Activated T-helper 1 cell treated with anti-CD3 and anti-CD28 coated beads, Interleukin-12 subunit alpha, Interleukin-12 subunit beta, Interleukin-2, Interleukin-4 antibody, amounts not matched to agents 30 ng/mL and 10 ng/mL and 1 ng/mL, durations not matched to agents 14 hours and 24 hours and 36 hours (primary cell): ENCODE data around the gene CDC45. TPM values are rescaled to one million over a fixed set of nuclear protein-coding genes. Genes with fewer than 3 reads are reported as not detected.
"Not testable (repeated sequence)": the region's sequence is repeated elsewhere in the genome, so short reads cannot be mapped to it uniquely, and the experiment has no call there.

ENCODE experiments used
- DNase-seq: peaks from one replicate; pipeline ENCODE4 v3.0.0; 2021; ENCODE audit warnings: low spot score
- H3K27ac Mint-ChIP-seq: one replicate; pipeline ENCODE4 v1.8.0; 2021; ENCODE audit warnings: mild to moderate bottlenecking, mixed read lengths
- H3K27me3 Mint-ChIP-seq: one replicate; pipeline ENCODE4 v1.8.0; 2022; ENCODE audit warnings: mild to moderate bottlenecking, moderate library complexity, mixed read lengths; ENCODE audit not compliant: insufficient read depth
- H3K36me3 Mint-ChIP-seq: one replicate; pipeline ENCODE4 v1.8.0; 2021; ENCODE audit warnings: low read depth, mixed read lengths
- H3K4me1 Mint-ChIP-seq: one replicate; pipeline ENCODE4 v1.8.0; 2021; ENCODE audit warnings: low read depth, mixed read lengths
- H3K4me3 Mint-ChIP-seq: one replicate; pipeline ENCODE4 v1.8.0; 2021; ENCODE audit warnings: mild to moderate bottlenecking, moderate library complexity, mixed read lengths
- H3K9me3 Mint-ChIP-seq: one replicate; pipeline ENCODE4 v1.8.0; 2021; ENCODE audit warnings: mixed read lengths
- intact Hi-C: fragments of 100-400 bp; cut with micrococcal nuclease; formaldehyde crosslinking; loops from one replicate; pipeline ENCODE4 v1.15.1; 2024
- total RNA-seq: library from RNA; stranded (reverse); gene quantifications from 2 replicates; pipeline ENCODE4 v1.2.3, GENCODE V29; 2022

CDC45 gene
- total RNA-seq, 1 donor from 2014 or later, result 104 TPM

DNA sequence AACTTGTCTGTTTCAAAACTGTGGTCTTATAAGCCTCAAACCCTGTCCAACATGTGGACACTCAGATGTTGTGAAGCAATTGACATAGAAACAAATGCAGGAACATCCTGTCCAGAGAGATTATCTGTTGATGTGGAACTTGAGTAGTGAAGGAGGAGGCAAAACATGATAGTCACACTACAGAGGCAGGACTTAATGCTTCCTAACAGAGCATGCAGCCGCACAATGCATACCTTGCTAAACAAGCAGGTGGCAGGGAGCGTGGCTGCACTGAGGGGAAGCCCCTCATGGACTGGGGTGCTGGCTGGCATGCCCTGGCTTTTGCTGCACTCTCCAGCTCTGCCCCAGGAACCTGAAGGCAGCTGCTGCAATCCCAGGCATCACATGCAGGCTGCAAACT lies 37.6 kb upstream of the CDC45 start:
- Mint-ChIP-seq H3K36me3 (peaks cover 29% of the 10 kb centered on the region), H3K4me1 (peaks cover 28% of the 10 kb centered on the region), H3K4me3 (no peak overlapping the region), H3K27ac (no peak overlapping the region), H3K27me3 (no peaks in the 10 kb centered on the region), H3K9me3 (no peaks in the 10 kb centered on the region)
- intact Hi-C loops, result loop anchor here (10.0 kb wide), 1 partner anchor 413 kb away; the partner anchor contains the start of genes GNB1L and RTL10
- no peak for DNase-seq

DNA sequence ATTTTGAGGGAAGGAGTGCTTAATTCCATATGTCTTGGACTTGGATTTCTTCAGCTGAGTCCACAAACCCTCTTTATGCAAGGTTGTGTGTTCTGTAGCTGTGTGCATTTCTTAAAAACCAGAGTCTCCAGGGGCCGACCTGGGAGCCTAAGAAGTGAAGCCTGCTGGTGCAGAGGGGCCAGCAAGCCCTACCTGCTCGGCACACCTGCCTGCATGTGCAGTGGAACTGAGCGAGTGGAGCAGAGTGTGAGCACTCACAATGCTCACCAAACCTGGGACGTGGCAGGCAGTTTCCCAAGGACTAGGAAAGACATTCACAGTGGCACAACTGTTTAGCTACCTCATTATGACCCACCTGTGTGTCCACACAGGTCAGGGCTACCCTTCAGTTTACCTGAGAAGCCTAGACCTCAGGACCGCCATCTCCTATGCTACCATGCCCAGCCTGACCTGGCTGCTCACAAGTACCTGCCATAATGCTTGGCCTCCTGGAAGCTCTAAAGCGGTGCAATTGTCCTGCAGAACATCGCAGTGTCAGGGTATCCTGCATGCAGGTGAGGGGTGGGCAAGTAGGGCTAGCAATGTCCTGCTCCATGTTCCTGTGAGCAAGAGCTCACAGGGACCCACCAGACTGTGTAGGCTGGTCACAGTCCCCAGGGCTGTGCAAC lies 36.0 kb upstream of the CDC45 start:
- Mint-ChIP-seq H3K4me1 (peaks cover 37% of the 10 kb centered on the region), H3K9me3 (no peaks in the 10 kb centered on the region), H3K27ac (no peak overlapping the region), H3K36me3 (peaks cover 27% of the 10 kb centered on the region), H3K4me3 (no peak overlapping the region), H3K27me3 (no peaks in the 10 kb centered on the region)
- no peak for DNase-seq
- intact Hi-C loops, result loop anchor here (10.0 kb wide), 1 partner anchor 411 kb away; the partner anchor contains the start of genes GNB1L and RTL10

DNA sequence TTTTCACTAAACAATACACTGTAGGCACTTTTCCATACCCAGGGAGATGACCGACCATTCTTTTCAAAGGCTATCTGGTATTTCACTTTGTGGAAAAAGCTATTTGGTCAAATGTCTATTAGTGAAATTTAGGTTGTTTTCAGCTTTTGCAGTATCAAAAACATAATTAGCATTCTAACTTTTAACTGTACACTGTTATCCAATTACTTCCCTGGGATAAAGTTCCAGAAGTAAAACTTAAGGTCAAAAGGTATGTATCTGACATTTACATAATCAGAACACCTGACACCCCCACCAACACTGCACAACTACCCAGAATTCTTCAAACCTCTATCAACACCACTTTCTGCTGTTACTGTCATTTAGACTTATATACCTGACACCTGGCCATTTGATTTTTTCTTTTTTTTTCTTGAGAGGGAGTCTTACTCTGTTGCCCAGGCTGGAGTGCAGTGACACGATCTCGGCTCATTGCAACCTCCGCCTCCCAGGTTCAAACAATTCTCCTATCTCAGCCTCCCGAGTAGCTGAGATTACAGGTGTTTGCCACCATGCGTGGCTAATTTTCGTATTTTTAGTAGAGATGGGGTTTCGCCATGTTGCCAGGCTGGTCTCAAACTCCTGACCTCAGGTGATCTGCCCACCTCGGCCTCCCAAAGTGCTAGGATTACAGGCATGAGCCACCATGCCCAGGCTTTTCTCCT lies 34.3 kb upstream of the CDC45 start:
- not testable (repeated sequence) for H3K27ac Mint-ChIP-seq

DNA sequence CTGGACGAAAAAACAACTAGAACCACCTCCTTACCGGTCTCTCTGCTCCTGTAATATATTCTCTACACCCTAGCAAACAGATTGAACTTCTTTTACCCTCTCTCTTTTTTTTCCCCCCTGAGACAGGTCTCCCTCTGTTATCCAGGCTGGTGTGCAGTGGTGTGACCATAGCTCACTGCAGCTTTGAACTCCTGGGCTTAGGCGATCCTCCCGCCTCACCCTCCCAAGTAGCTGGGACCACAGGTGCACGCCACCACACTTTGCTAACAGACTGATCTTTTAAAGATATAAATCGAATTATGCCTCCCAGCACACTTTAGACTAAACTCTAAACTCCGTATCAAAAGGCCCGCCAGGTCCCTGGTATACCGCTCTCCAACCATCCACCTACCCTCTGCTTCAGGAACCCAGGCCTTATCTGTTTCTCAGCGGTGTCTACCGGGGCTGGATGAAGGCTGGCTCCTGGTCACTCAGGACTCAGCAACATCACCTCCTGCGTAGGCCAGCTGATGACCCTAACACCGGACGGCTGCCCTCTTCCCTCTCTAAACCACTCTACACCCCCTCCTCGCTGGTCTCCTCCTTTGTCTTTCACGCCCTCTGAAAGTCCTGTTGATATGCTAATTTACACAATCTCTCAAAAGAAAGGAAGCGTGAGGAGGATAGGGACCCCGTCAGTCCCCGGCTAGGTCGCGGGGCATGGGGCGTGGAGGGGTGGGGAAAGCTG lies 33.0 kb upstream of the CDC45 start:
- intact Hi-C loops, result loop anchor here (1.0 to 10.0 kb wide), 5 partner anchors 14 to 408 kb away; partner anchors contain the start of genes CDC45, GNB1L, MRPL40 and RTL10
- Mint-ChIP-seq H3K9me3 (no peaks in the 10 kb centered on the region), H3K36me3 (peaks cover 30% of the 10 kb centered on the region), H3K4me1 (peaks cover 46% of the 10 kb centered on the region), H3K27me3 (no peaks in the 10 kb centered on the region), H3K4me3 (peak overlapping the region; percentile 95), H3K27ac (peak overlapping the region; percentile 89)
- no peak for DNase-seq

More for the DNA sequence above, 34.3 kb upstream of the CDC45 start:
- not testable (repeated sequence) for DNase-seq, H3K9me3 Mint-ChIP-seq, H3K27me3 Mint-ChIP-seq
- Mint-ChIP-seq H3K36me3 (peaks cover 27% of the 10 kb centered on the region), H3K4me1 (peaks cover 46% of the 10 kb centered on the region), H3K4me3 (peak overlapping the region; percentile 56)
- intact Hi-C loops, result loop anchor here (5.0 to 10.0 kb wide), 2 partner anchors 268 to 409 kb away; partner anchors contain the start of genes GNB1L, RTL10 and SLC25A1

DNA sequence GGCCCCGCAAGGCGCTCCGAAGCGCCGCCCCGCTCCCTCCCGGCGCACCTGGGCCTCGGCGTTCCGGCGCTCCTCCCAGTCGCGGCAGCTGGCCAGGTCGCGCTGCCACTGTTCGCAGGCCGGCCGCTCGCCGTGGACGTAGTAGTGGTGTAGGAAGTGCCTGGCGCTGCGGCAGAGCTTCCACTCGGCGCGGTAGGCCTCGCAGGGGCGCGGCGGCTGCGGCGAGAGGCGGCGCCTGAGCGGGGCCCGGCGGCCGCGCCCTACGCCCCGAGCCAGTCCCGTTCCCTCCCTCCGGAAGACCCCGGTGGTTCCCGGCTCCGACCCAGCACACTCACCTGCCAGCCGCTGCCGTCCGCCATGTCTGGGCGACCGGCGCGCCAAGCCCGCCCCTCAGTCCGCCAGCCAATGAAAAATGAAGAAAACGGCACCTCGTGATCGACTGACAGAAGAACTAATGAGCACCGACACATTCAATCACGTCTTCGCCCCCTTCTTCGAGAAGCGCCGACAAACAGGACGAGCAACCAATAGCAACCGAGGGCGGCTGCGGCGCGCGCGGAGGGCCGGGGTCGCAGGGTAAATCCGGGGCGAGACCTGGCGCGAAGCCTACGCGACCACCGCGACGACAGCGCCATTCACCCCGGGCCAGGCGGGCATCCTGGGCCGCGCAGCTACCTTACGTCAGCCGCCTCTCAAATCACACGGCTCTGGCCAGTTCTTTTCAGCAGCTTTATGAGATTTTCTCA lies 32.2 kb upstream of the CDC45 start, which contains the start of gene C22orf39:
C22orf39 (minus strand) TSS at position 382 of the 746 bp plus-strand sequence; CDS start at position 359, 23 bp downstream.
- Mint-ChIP-seq H3K4me1 (peaks cover 46% of the 10 kb centered on the region), H3K27ac (peak within 1 kb of the TSS; percentile 94), H3K36me3 (peaks cover 31% of the 10 kb centered on the region), H3K9me3 (no peaks in the 10 kb centered on the region), H3K27me3 (no peaks in the 10 kb centered on the region), H3K4me3 (peak within 1 kb of the TSS; percentile 95)
- DNase-seq, result peak; percentile 88
- intact Hi-C loops, result loop anchor here (1.0 to 10.0 kb wide), 5 partner anchors 15 to 407 kb away; partner anchors contain the start of genes CDC45, GNB1L, MRPL40 and RTL10

DNA sequence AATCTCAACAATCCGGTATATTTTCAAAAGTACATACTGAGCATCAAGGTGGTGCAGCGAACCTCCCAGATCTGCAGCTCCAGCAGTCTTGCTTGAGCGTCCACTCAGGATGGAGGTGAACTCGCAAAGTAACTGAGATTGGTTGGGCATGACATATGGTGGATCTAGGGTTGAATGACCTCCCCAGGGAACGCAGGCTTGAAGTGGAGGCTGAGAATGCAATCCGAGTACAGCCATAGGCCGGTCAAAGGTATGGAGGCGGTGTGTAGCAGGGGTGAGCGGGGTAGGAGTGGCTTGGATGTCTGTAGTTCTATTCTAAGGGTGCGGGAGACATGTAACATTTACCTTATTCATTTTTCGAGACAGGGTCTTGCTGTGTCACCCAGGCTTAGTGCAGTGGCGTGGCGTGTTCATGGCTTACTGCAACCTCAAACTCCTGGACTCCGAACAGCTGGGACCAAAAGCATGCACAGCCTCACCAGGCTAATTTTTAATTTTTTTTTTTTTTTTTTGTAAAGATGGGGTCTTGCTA lies 31.6 kb upstream of the CDC45 start:
- Mint-ChIP-seq H3K4me1 (peaks cover 46% of the 10 kb centered on the region), H3K27me3 (no peaks in the 10 kb centered on the region), H3K9me3 (no peaks in the 10 kb centered on the region), H3K27ac (peak overlapping the region; percentile 94), H3K4me3 (peak overlapping the region; percentile 95), H3K36me3 (peaks cover 35% of the 10 kb centered on the region)
- no peak for DNase-seq
- intact Hi-C loops, result loop anchor here (5.0 to 10.0 kb wide), 2 partner anchors 271 to 407 kb away; partner anchors contain the start of genes GNB1L, RTL10 and SLC25A1

DNA sequence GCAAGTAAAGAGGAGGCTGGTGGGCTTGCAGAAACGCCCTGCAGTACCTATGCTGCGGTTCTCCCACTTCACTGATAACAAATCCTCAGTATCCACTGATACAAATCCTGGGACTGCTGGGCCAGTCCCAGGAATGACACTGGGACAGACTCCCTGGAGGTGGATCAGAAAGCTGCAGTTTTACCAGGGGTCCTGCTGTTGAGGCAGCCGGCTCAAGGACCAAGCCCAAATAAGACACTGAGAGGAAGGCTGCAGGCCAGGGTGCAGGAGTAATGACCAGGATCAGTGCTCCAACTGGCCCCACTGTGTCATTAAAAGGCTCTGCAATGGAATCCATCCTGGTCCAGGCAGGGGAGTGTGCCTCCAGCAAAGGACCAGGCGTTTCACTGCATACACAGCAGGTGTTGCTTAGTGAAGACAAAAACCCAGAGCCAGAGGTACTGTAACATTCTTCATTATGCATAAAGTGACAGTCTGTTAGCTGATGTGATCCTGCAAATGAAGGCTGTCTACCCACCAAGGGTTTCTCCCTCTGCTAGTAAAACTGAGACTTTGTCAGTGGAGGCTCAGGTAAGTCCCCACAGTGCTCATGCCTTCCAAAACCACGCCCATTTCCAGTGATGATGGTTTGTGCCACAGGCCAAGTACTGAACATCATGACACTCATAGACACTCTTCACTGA lies 30.8 kb upstream of the CDC45 start:
- Mint-ChIP-seq H3K9me3 (no peaks in the 10 kb centered on the region), H3K36me3 (peaks cover 36% of the 10 kb centered on the region), H3K27me3 (no peaks in the 10 kb centered on the region), H3K4me3 (peak overlapping the region; percentile 95), H3K27ac (no peak overlapping the region), H3K4me1 (peaks cover 47% of the 10 kb centered on the region)
- peak; percentile 28 for DNase-seq
- intact Hi-C loops, result loop anchor here (5.0 to 10.0 kb wide), 2 partner anchors 272 to 406 kb away; partner anchors contain the start of genes GNB1L, RTL10 and SLC25A1

DNA sequence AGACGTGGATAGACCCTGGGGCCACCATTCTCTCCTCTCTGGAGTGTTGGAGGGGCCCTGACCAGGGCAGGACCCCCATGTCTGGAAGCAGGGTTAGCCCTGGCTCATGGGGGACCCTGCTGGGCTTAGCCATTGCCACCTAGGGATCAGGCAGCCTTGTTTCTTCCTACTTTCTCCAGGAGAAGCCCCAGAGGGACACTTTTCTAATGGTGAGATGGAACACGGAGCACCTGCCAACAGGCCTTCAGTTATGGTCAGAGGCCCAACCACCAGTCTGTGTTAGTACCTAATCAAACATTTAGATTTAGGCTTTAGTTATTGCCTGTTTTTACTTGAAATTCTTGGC lies 30.3 kb upstream of the CDC45 start:
- H3K27me3 Mint-ChIP-seq, result no peaks in the 10 kb centered on the region
- H3K27ac Mint-ChIP-seq, result no peak overlapping the region
- DNase-seq, result no peak
- peaks cover 49% of the 10 kb centered on the region for H3K4me1 Mint-ChIP-seq
- H3K9me3 Mint-ChIP-seq, result no peaks in the 10 kb centered on the region
- intact Hi-C loops, result loop anchor here (5.0 to 10.0 kb wide), 2 partner anchors 272 to 405 kb away; partner anchors contain the start of genes GNB1L, RTL10 and SLC25A1
- no peak overlapping the region for H3K4me3 Mint-ChIP-seq
- peaks cover 34% of the 10 kb centered on the region for H3K36me3 Mint-ChIP-seq

DNA sequence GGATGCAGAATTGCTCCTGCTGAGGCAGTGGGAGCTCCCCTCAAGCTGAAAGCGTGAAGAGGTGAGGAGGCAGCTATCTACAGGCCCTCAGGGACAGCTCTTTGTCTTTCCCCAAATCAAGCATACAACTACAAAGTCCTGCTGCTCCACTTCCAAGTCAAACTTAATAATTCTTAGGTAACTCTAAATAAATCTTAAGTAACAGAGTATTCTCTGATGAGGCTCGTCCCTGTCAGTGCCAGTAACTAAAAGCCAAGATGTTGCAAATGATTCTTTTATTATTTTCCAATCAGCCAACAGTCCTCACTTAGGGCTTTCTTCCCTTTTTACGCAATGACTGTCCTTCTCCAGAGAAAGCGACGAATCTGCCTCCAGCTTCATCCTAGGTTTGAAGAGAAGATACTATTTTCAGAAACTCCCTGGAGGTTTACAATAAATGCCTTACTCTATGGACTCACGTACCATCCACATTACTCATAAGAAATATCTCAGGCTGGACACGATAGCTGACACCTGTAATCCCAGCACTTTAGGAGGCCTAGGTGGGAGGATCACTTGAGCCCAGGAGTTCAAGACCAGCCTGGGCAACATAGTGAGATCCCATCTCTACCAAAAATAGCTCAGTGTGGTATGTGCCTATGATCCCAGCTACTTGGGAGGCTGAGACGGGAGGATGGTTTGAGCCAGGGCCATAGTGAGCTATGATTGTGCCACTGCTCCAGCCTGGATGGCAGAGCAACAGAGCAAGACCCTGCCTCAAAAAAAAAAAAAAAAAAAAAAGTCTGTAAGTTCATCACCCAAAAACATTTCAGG lies 29.2 kb upstream of the CDC45 start:
- H3K4me1 Mint-ChIP-seq, result peaks cover 40% of the 10 kb centered on the region
- H3K27ac Mint-ChIP-seq, result no peak overlapping the region
- H3K27me3 Mint-ChIP-seq, result no peaks in the 10 kb centered on the region

DNA sequence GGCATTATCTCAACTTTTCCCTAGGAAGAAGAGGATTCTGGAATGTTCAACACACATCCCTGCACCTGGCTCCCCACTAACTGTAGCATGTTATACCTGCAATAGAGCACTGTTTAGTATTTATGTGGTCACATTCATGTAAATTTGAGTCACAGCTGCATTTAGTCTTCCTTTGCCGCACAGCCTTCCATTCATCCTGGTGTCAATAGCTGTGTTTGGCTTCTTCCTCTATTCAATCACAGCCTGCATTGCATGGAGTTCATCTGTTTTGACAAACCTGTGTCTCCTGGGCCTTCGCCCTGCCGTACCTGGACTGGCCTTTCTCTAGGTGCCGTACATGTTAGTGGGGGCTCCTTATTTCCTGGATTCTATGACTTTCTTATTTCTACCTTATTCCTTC lies 28.1 kb upstream of the CDC45 start:
- no peak overlapping the region for H3K4me3 Mint-ChIP-seq
- H3K27me3 Mint-ChIP-seq, result no peaks in the 10 kb centered on the region
- DNase-seq, result no peak
- peaks cover 33% of the 10 kb centered on the region for H3K4me1 Mint-ChIP-seq
- no peaks in the 10 kb centered on the region for H3K9me3 Mint-ChIP-seq
- no peak overlapping the region for H3K27ac Mint-ChIP-seq
- H3K36me3 Mint-ChIP-seq, result peaks cover 47% of the 10 kb centered on the region
- intact Hi-C loops, result no loop called here

More for the DNA sequence above, 29.2 kb upstream of the CDC45 start:
- Mint-ChIP-seq H3K36me3 (peaks cover 44% of the 10 kb centered on the region), H3K4me3 (no peak overlapping the region), H3K9me3 (no peaks in the 10 kb centered on the region)
- intact Hi-C loops, result no loop called here
- no peak for DNase-seq

DNA sequence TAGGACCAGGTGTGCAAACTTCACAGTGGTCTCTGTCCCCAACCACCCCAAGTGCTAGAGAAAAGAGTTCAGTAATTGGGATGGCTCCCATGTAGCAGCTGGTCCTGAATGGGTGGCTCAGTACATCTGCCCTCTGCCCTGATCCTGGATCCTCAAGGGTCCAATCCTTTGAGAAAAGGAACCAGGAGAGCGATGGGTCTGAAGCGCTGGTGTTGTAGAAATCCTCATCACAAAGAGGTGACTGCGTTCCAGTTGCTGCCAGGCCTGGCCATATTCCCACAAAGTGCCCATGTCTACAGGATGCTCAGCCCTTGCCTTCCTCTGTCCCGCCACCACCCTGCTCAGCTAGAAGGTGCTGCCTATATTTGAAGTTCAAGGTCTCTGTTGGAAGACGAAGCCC lies 26.0 kb upstream of the CDC45 start:
- Mint-ChIP-seq H3K36me3 (peaks cover 48% of the 10 kb centered on the region), H3K4me1 (peaks cover 19% of the 10 kb centered on the region), H3K4me3 (no peak overlapping the region), H3K27ac (no peak overlapping the region), H3K27me3 (no peaks in the 10 kb centered on the region), H3K9me3 (no peaks in the 10 kb centered on the region)
- DNase-seq, result no peak
- intact Hi-C loops, result no loop called here
